ENCODE results near the gene AK8.

AK8 gene

DNA sequence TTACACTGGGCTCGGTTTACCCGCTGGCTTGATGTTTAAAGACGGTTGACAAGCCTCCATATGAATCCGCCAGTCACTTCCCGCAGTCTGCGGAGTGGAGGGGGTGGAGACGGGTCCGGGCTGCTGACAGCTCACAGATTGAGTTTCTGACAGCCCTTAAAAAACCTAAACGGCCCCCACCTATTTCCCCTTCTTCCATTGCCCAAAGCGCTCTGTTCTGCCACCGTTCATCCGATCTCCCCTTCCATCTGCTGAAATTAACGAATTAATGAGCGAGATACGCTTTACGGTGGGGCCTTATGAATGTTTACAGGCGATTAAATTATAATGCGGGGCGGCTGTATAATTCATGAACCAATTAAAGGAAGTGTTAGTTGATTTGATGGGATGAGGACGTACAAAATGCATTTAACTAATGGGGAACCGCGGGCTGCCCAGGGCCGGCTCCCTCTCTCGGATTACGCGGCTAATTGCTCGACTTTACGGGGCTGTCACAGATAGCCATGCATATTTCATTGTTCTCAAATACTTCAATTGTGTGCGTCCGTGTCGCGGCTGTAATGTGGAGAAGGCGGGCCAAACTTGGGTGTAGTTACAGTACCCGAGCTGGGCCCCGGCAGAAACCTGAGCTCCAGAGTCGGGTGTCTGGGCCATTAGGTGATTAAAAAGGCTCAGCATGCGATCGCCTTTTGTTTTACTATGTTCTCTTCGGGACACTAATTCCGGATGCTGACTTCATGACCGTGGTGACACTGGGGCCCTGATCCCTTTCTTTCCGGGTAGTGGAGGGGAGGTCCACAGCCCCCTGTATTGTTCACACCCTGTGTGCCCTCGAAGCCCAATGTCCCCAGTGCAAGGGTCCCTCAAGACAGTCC lies 133.0 kb downstream of the AK8 start:
- Histone ChIP-seq H3K9ac (no peak overlapping the region), H3K27ac (no peak overlapping the region), H3K36me3 (ENCODE audit: insufficient read depth) (no peaks in the 10 kb centered on the region), H4K20me1 (ENCODE audit: insufficient read depth) (no peaks in the 10 kb centered on the region), H3K79me2 (ENCODE audit: insufficient read depth, low read depth) (no peaks in the 10 kb centered on the region), H3K4me2 (no peak overlapping the region), H3K27me3 (ENCODE audit: insufficient read depth, low read depth) (peaks cover 24% of the 10 kb centered on the region), H3K4me1 (ENCODE audit: low read depth, poor library complexity, severe bottlenecking) (no peaks in the 10 kb centered on the region), H3K4me3 (IDR thresholded peaks at IDR 0.05; ENCODE audit: insufficient read depth, low read depth, low read length) (no peak overlapping the region), H2AFZ (ENCODE audit: low read depth) (no peak overlapping the region)
- TF ChIP-seq, protein P1, sequence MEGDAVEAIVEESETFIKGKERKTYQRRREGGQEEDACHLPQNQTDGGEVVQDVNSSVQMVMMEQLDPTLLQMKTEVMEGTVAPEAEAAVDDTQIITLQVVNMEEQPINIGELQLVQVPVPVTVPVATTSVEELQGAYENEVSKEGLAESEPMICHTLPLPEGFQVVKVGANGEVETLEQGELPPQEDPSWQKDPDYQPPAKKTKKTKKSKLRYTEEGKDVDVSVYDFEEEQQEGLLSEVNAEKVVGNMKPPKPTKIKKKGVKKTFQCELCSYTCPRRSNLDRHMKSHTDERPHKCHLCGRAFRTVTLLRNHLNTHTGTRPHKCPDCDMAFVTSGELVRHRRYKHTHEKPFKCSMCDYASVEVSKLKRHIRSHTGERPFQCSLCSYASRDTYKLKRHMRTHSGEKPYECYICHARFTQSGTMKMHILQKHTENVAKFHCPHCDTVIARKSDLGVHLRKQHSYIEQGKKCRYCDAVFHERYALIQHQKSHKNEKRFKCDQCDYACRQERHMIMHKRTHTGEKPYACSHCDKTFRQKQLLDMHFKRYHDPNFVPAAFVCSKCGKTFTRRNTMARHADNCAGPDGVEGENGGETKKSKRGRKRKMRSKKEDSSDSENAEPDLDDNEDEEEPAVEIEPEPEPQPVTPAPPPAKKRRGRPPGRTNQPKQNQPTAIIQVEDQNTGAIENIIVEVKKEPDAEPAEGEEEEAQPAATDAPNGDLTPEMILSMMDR (conservative IDR thresholded peaks at IDR 0.05; ENCODE audit: low read depth, low read length) = no peak

DNA sequence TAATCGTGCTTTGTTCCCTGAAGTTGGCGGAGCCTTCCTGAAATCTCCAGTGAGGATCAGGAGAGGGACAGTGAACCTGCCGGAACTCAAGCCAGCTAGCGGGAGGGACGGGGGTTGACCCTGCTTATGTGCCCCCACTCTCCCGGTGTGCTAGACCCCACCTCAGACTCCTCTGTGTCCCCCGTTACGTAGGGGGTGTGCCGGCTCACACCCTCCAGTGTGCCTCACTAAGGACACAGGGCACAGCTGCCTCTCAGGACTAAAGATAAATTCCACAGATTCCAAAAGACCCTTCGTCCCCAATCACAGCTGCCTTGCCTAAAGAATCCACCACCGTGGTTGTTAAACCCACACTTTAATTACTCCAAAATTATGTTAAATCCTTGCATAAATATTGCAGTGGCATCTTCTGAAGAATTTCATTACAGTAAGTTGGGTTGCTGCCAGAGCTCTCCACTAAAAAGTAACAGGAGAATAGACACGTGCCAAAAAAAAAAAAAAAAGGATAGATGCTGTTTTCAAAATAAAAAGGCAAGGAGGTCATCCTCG lies 134.1 kb downstream of the AK8 start:
- H2AFZ ChIP-seq (ENCODE audit: low read depth) = no peak overlapping the region
- H3K27ac ChIP-seq = no peak overlapping the region
- H3K36me3 ChIP-seq (ENCODE audit: insufficient read depth) = no peaks in the 10 kb centered on the region
- no peak overlapping the region for H3K9ac ChIP-seq
- H3K4me2 ChIP-seq = no peak overlapping the region
- H3K79me2 ChIP-seq (ENCODE audit: insufficient read depth, low read depth) = no peaks in the 10 kb centered on the region
- H4K20me1 ChIP-seq (ENCODE audit: insufficient read depth) = no peaks in the 10 kb centered on the region
- no peaks in the 10 kb centered on the region for H3K4me1 ChIP-seq (ENCODE audit: low read depth, poor library complexity, severe bottlenecking)
- TF ChIP-seq, protein P1 (conservative IDR thresholded peaks at IDR 0.05; ENCODE audit: low read depth, low read length) = no peak
- peaks cover 24% of the 10 kb centered on the region for H3K27me3 ChIP-seq (ENCODE audit: insufficient read depth, low read depth)
- no peak overlapping the region for H3K4me3 ChIP-seq (IDR thresholded peaks at IDR 0.05; ENCODE audit: insufficient read depth, low read depth, low read length)

DNA sequence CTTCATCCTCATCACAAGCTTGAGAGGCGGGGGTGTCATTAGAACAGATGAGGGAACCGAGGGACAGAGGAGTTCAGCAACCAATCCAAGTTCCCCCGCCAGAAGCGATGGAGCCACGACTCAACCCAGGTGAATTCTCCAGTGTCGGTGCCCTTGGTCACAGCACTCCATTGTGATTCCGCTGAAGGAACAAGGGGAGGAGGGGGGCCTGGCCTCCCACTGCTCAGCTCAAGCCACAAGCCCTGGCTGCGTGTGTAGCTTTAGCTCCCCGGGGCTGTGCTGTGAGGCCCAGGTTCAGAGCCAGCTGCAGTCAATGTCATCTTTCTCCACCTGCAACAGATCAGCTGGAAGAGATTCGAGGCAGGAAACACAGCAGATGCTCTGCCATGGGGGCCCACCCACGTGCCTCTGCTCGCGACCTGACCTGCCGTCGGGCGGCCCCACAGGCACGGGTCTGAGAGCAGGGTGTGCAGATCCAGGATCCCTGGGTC lies 135.2 kb downstream of the AK8 start:
- H3K4me1 ChIP-seq (ENCODE audit: low read depth, poor library complexity, severe bottlenecking) = no peaks in the 10 kb centered on the region
- peaks cover 24% of the 10 kb centered on the region for H3K27me3 ChIP-seq (ENCODE audit: insufficient read depth, low read depth)
- H3K27ac ChIP-seq = no peak overlapping the region
- TF ChIP-seq, protein P1 (conservative IDR thresholded peaks at IDR 0.05; ENCODE audit: low read depth, low read length) = no peak
- H3K9ac ChIP-seq = no peak overlapping the region
- H4K20me1 ChIP-seq (ENCODE audit: insufficient read depth) = no peaks in the 10 kb centered on the region
- no peaks in the 10 kb centered on the region for H3K36me3 ChIP-seq (ENCODE audit: insufficient read depth)
- H3K79me2 ChIP-seq (ENCODE audit: insufficient read depth, low read depth) = no peaks in the 10 kb centered on the region
- H3K4me2 ChIP-seq = no peak overlapping the region
- no peak overlapping the region for H3K4me3 ChIP-seq (IDR thresholded peaks at IDR 0.05; ENCODE audit: insufficient read depth, low read depth, low read length)
- no peak overlapping the region for H2AFZ ChIP-seq (ENCODE audit: low read depth)

- H3K4me2 ChIP-seq = no peak overlapping the region
- no peak overlapping the region for H3K9ac ChIP-seq
- no peak overlapping the region for H3K27ac ChIP-seq
- H3K27me3 ChIP-seq (ENCODE audit: insufficient read depth, low read depth) = peaks cover 24% of the 10 kb centered on the region
- H3K4me1 ChIP-seq (ENCODE audit: low read depth, poor library complexity, severe bottlenecking) = no peaks in the 10 kb centered on the region
- no peaks in the 10 kb centered on the region for H3K36me3 ChIP-seq (ENCODE audit: insufficient read depth)
- TF ChIP-seq, protein P1 (conservative IDR thresholded peaks at IDR 0.05; ENCODE audit: low read depth, low read length) = no peak
- no peaks in the 10 kb centered on the region for H4K20me1 ChIP-seq (ENCODE audit: insufficient read depth)
- no peaks in the 10 kb centered on the region for H3K79me2 ChIP-seq (ENCODE audit: insufficient read depth, low read depth)
- no peak overlapping the region for H3K4me3 ChIP-seq (IDR thresholded peaks at IDR 0.05; ENCODE audit: insufficient read depth, low read depth, low read length)
- H2AFZ ChIP-seq (ENCODE audit: low read depth) = no peak overlapping the region
Observed at GRCh38 chr9:132740526-132741309, 137.4 kb downstream of the AK8 start.
